Duodenal mucosa (tissue), 2 donors: ENCODE results near the gene ESRRB.

Experiments
- H3K27ac ChIP-seq: one replicate; pipeline ENCODE4 v1.7.0; 2013; ENCODE audit warnings: low read depth, low read length
- H3K27me3 ChIP-seq, 2 donors: one replicate each; pipeline ENCODE4 v1.7.0; 2013; ENCODE audit warnings: low read length in 2 of 2, control low read depth in 1 of 2; ENCODE audit not compliant: insufficient read depth in 2 of 2, control insufficient read depth in 1 of 2
- H3K36me3 ChIP-seq, 2 donors: one replicate each; pipeline ENCODE4 v1.7.0; 2013; ENCODE audit warnings: low read length in 2 of 2, control low read depth in 1 of 2; ENCODE audit not compliant: insufficient read depth in 2 of 2, control insufficient read depth in 1 of 2
- H3K4me1 ChIP-seq, 2 donors: one replicate each; pipeline ENCODE4 v1.7.0; 2013; ENCODE audit warnings: low read length in 2 of 2, control low read depth in 1 of 2; ENCODE audit not compliant: insufficient read depth in 2 of 2, control insufficient read depth in 1 of 2
- H3K4me3 ChIP-seq, 2 donors: one replicate each; pipeline ENCODE4 v1.7.0; 2013; ENCODE audit warnings: low read length in 2 of 2, low read depth in 1 of 2
- H3K9ac ChIP-seq, 2 donors: one replicate each; pipeline ENCODE4 v1.7.0; 2013; ENCODE audit warnings: low read length in 2 of 2, low read depth in 1 of 2
- H3K9me3 ChIP-seq, 2 donors: one replicate each; pipeline ENCODE4 v1.7.0; 2013; ENCODE audit warnings: low read length in 2 of 2, control low read depth in 1 of 2; ENCODE audit not compliant: control insufficient read depth in 1 of 2

ESRRB gene

GRCh38 chr14:76336876-76337275 is 39.1 kb upstream of the ESRRB start:
- Histone ChIP-seq H3K4me3 (no peak overlapping the region), H3K4me1 (no peaks in the 10 kb centered on the region), H3K36me3 (no peaks in the 10 kb centered on the region), H3K9ac (no peak overlapping the region), H3K27ac (no peak overlapping the region), H3K27me3 (peaks cover 5 to 8% of the 10 kb centered on the region in 2 donors), H3K9me3 (no peaks in the 10 kb centered on the region)

- peaks cover 7 to 8% of the 10 kb centered on the region in 2 donors for H3K27me3 ChIP-seq
- H3K9me3 ChIP-seq, result no peaks in the 10 kb centered on the region
- no peak overlapping the region for H3K4me3 ChIP-seq
- H3K27ac ChIP-seq, result no peak overlapping the region
- no peaks in the 10 kb centered on the region for H3K4me1 ChIP-seq
- no peaks in the 10 kb centered on the region for H3K36me3 ChIP-seq
- no peak overlapping the region for H3K9ac ChIP-seq
Observed at GRCh38 chr14:76337635-76338545, 38.0 kb upstream of the ESRRB start.

DNA sequence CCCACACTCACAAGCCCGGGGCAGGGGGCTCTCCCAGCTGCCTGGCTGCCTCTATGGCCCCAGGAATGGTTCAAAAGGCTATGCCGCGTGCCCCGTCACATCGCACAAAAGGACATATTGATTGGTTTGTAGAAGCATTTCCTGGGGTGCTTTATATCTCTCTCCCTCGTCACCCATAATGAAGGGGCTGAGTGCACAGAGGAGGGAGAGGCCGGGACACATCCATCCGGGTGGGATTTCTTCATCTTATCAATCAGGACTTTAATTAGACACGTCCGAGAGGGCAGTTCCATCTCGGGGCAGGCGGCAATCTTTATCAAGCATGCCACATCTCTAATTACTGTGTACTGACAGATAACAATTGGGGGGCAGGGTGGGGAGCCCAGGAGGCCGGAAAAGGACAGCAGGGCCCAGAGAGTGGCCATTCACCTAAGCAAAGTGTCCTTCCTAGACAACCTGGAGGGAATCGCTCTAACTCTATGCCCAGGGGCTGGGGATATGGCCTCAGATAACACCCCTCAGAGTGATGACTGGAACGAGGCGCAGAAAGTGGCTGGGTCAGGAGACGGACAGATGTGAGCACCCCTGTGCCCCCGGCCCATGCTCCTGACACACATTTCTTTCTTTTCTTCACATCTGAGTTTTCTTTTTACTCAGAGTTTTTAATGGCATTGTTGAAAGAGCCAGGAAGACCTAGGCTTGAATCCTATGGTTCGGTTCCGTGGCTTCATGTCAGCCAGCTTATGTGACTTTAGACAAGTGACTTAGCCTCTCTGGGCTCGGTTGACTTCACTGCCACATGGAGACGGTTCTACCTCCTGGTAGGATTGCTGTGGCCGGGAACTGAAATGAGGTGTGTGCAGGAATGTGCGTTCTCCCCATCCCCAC is 36.0 kb upstream of the ESRRB start:
- no peak overlapping the region for H3K4me3 ChIP-seq
- no peak overlapping the region for H3K9ac ChIP-seq
- no peak overlapping the region for H3K27ac ChIP-seq
- no peaks in the 10 kb centered on the region for H3K9me3 ChIP-seq
- no peaks in the 10 kb centered on the region for H3K4me1 ChIP-seq
- H3K36me3 ChIP-seq, result no peaks in the 10 kb centered on the region
- H3K27me3 ChIP-seq, result peaks cover 7 to 8% of the 10 kb centered on the region in 2 donors

DNA sequence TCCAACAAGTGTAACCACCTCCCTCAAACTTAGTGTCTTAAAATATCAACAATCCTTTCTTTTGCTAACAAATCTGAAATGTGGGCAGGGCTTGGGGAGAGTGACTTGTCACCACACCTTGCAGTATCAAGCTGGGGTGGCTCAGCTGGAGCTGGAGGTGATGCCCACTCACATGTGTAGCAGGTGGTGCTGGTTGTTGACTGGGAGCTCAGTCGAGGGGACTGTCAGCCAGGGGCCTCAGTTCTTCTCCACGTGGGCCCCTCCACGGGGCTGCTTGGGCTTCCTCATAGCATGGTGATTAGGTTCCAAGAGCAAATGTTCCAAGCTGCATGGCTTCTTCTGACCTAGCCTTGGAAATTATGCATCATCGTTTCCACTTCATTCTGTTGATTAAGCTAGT is 32.6 kb upstream of the ESRRB start:
- Histone ChIP-seq H3K9ac (no peak overlapping the region), H3K4me1 (no peaks in the 10 kb centered on the region), H3K27me3 (peaks cover 4 to 7% of the 10 kb centered on the region in 2 donors), H3K27ac (no peak overlapping the region), H3K36me3 (no peaks in the 10 kb centered on the region), H3K4me3 (no peak overlapping the region), H3K9me3 (no peaks in the 10 kb centered on the region)

DNA sequence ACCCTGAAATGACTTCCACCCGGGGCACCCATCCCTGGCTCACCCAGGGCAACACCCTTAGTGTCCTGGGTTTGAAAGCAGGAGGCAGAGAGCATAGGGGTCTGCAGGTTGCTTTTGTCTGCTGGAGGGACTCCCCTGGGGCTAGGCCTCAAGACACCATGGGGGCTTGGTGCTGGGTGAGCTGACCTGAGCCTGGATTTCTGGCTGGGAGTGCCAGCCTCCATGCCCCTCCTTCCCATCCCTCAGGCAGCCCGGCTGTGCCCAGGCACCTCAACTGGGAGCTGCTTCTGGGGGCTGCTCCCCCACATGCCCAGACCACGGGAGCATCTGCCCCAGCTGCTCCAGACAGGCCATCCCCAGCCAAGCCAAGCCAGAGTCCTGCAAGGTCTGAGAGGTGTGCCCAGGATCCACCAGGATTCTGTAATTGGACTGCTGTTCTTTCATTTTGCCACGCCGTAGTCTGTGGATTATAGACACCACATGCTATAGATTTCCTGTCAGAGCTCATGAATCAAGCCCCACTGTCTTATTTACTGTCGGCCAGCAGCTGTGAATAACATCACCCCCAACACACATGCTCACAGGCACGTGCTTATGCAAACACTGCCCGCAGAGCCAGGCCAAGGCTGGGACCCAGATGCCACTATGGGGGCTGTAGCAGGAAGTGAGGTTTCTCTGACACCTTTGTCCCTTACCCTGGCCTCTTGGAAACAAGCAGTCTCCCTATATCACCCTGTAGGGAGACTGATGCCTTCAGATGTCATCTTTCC is 29.4 kb upstream of the ESRRB start:
- Histone ChIP-seq H3K4me3 (no peak overlapping the region), H3K9me3 (no peaks in the 10 kb centered on the region), H3K36me3 (no peaks in the 10 kb centered on the region), H3K4me1 (no peaks in the 10 kb centered on the region), H3K27ac (no peak overlapping the region), H3K27me3 (peaks cover 0 to 7% of the 10 kb centered on the region in 2 donors), H3K9ac (no peak overlapping the region)

- H3K9ac ChIP-seq, result no peak overlapping the region
- no peaks in the 10 kb centered on the region for H3K4me1 ChIP-seq
- peaks cover 0 to 8% of the 10 kb centered on the region in 2 donors for H3K27me3 ChIP-seq
- no peak overlapping the region for H3K27ac ChIP-seq
- H3K36me3 ChIP-seq, result no peaks in the 10 kb centered on the region
- no peak overlapping the region for H3K4me3 ChIP-seq
- no peaks in the 10 kb centered on the region for H3K9me3 ChIP-seq
Observed at GRCh38 chr14:76348898-76349297, 27.0 kb upstream of the ESRRB start.

DNA sequence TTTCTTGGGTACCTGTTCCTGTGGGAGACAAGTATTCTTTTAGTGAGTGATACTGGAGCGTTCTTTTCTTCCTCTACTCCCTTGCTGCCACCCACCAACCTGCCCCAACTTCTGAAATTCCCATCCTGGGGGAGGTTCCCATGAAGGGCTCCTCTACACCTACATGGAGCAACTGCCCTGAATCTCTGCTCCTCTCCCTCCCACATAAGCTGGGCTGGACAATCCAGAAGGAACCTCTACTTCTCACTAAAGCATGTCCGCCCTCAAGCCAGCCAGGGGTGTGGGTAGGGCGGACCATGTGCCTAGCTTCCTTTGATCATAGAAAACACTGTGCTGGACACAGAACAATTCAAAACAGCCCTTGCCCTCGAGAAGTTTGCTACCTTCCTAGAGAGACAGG is 25.9 kb upstream of the ESRRB start:
- no peaks in the 10 kb centered on the region for H3K4me1 ChIP-seq
- no peak overlapping the region for H3K4me3 ChIP-seq
- H3K27ac ChIP-seq, result no peak overlapping the region
- peaks cover 0 to 8% of the 10 kb centered on the region in 2 donors for H3K27me3 ChIP-seq
- no peak overlapping the region for H3K9ac ChIP-seq
- no peaks in the 10 kb centered on the region for H3K9me3 ChIP-seq
- no peaks in the 10 kb centered on the region for H3K36me3 ChIP-seq

- H3K27ac ChIP-seq, result no peak overlapping the region
- no peaks in the 10 kb centered on the region for H3K4me1 ChIP-seq
- no peaks in the 10 kb centered on the region for H3K9me3 ChIP-seq
- no peak overlapping the region for H3K4me3 ChIP-seq
- H3K9ac ChIP-seq, result no peak overlapping the region
- peaks cover 0 to 8% of the 10 kb centered on the region in 2 donors for H3K27me3 ChIP-seq
- no peaks in the 10 kb centered on the region for H3K36me3 ChIP-seq
Observed at GRCh38 chr14:76350671-76351070, 25.3 kb upstream of the ESRRB start.

- Histone ChIP-seq H3K27ac (no peak overlapping the region), H3K9me3 (no peaks in the 10 kb centered on the region), H3K4me3 (no peak overlapping the region), H3K4me1 (no peaks in the 10 kb centered on the region), H3K27me3 (peaks cover 0 to 12% of the 10 kb centered on the region in 2 donors), H3K36me3 (no peaks in the 10 kb centered on the region), H3K9ac (no peak overlapping the region)
Observed at GRCh38 chr14:76351941-76352340, 24.0 kb upstream of the ESRRB start.
